ENCODE measurements around the gene PHKA2. TPM values are rescaled to one million over a fixed set of nuclear protein-coding genes. Genes with fewer than 3 reads are reported as not detected.

The PHKA2 gene
- total RNA-seq, 1 donor from 2014 or later: 41.2 TPM

DNA sequence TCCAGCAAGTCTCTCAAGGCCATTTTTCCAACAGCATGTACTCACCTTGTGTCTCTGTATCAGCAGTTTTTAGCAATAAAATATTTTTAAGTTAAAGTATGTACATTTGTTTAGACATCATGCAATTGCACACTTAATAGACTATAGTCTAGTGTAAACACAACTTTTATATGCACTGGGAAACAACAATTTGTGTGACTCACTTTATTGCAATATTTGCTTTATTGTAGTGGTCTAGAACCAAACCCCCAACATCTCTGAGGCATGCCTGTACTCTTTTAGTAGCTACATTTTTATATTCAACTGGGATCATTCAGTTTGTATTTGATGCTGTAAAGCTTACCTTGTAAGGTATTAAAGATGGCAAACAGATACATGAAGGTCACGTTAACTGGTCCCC is 14.7 kb upstream of the PHKA2 start:
- Histone ChIP-seq H3K4me1 (no peaks in the 10 kb centered on the region), H3K27me3 (ENCODE audit: low read depth) (no peaks in the 10 kb centered on the region), H3K4me3 (no peak overlapping the region), H3K27ac (replicated peaks) (no peak overlapping the region), H3K36me3 (no peaks in the 10 kb centered on the region), H3K9me3 (replicated peaks) (no peaks in the 10 kb centered on the region)
- TF ChIP-seq, protein P1, sequence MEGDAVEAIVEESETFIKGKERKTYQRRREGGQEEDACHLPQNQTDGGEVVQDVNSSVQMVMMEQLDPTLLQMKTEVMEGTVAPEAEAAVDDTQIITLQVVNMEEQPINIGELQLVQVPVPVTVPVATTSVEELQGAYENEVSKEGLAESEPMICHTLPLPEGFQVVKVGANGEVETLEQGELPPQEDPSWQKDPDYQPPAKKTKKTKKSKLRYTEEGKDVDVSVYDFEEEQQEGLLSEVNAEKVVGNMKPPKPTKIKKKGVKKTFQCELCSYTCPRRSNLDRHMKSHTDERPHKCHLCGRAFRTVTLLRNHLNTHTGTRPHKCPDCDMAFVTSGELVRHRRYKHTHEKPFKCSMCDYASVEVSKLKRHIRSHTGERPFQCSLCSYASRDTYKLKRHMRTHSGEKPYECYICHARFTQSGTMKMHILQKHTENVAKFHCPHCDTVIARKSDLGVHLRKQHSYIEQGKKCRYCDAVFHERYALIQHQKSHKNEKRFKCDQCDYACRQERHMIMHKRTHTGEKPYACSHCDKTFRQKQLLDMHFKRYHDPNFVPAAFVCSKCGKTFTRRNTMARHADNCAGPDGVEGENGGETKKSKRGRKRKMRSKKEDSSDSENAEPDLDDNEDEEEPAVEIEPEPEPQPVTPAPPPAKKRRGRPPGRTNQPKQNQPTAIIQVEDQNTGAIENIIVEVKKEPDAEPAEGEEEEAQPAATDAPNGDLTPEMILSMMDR (IDR thresholded peaks at IDR 0.05; ENCODE audit: borderline replicate concordance): no peak
- DNase-seq: no peak
- intact Hi-C loops (cut with micrococcal nuclease): no loop called here

DNA sequence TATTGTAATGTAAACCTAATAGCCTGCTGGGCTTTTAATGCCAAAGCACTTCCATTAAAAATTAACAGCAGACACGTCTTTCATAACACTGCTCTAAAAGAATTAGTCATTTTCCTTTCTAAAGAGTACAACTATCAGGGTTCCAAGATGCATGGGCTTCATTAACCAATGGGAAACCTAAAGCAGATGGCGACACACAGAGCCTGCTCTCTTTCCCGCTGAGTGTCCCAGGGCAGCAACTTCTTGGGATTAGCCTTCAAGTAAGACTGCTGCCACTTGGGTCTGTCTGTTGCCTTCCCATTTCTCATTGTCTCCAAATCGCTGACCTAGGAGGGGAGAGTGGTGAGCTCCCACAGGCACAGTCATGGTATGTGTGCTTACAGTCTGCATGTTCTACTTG is 14.0 kb upstream of the PHKA2 start:
- H3K4me1 ChIP-seq: no peaks in the 10 kb centered on the region
- H3K36me3 ChIP-seq: no peaks in the 10 kb centered on the region
- no peak overlapping the region for H3K4me3 ChIP-seq
- no peak overlapping the region for H3K27ac ChIP-seq (replicated peaks)
- no peaks in the 10 kb centered on the region for H3K9me3 ChIP-seq (replicated peaks)
- H3K27me3 ChIP-seq (ENCODE audit: low read depth): no peaks in the 10 kb centered on the region
- TF ChIP-seq, protein P1 (IDR thresholded peaks at IDR 0.05; ENCODE audit: borderline replicate concordance): no peak
- intact Hi-C loops (cut with micrococcal nuclease): no loop called here
- DNase-seq: no peak

DNA sequence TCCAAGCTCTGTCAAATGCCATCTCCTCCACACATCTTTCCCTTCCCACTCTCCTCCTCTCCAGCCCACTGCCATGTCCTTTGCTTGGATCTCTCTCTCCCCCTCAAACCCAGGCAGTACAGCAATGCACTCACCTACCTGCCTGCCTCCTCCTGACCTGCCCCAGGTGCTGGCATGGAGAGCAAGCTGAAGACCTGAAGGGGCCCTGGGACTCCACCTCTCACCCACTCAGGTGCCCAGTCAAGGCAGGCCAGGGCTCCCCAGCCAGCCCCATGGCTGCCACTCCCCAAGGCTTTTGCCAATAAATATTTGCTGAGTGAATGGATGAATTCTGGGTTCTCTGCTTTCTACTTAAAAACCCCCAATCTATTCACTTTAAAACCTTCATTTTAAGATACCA is 12.6 kb upstream of the PHKA2 start:
- Histone ChIP-seq H3K36me3 (no peaks in the 10 kb centered on the region), H3K27me3 (ENCODE audit: low read depth) (no peaks in the 10 kb centered on the region), H3K4me3 (no peak overlapping the region), H3K9me3 (replicated peaks) (no peaks in the 10 kb centered on the region), H3K4me1 (no peaks in the 10 kb centered on the region), H3K27ac (replicated peaks) (no peak overlapping the region)
- intact Hi-C loops (cut with micrococcal nuclease): no loop called here
- DNase-seq: no peak
- TF ChIP-seq, protein P1 (IDR thresholded peaks at IDR 0.05; ENCODE audit: borderline replicate concordance): no peak

DNA sequence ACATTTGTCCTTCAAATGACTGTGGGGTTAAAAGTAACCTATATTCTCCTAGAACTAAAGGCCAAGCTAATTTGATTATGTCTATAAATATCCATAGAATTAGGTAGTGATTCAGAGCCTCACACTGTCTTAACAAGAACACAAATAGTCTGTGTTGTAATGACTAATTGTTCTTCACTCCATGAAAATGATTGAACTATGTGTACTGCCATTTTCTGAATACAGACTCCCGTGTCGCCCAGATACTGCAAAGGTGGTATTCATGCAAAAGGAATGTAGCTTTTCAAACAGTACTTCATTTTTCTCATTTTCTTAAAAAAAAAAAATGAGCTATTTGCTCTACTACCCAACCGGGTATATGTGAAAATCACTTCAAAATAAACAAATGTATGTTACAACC is 11.3 kb upstream of the PHKA2 start:
- intact Hi-C loops (cut with micrococcal nuclease): no loop called here
- DNase-seq: no peak
- Histone ChIP-seq H3K27ac (replicated peaks) (no peak overlapping the region), H3K27me3 (ENCODE audit: low read depth) (no peaks in the 10 kb centered on the region), H3K4me1 (no peaks in the 10 kb centered on the region), H3K4me3 (no peak overlapping the region), H3K36me3 (no peaks in the 10 kb centered on the region), H3K9me3 (replicated peaks) (no peaks in the 10 kb centered on the region)
- TF ChIP-seq, protein P1 (IDR thresholded peaks at IDR 0.05; ENCODE audit: borderline replicate concordance): no peak

DNA sequence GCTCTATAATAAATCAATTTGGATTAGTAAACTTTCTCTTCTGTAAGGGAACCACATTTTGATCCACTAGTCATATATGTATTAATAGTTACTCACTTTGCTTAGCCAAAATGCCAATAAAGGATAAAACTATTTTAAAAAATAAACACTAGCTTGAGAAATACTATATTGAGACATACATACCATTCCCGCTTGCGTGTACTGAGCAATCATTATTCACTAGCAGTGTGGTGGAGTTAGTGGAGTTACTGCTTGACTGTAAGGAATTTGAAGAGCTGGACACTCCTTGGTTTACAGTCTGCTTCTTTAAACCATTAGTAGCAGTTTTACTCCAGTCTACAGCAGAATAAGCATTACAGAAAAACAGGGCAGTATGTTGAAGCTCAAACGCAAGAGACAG is 10.8 kb upstream of the PHKA2 start:
- no peaks in the 10 kb centered on the region for H3K27me3 ChIP-seq (ENCODE audit: low read depth)
- no peak for DNase-seq
- intact Hi-C loops (cut with micrococcal nuclease): no loop called here
- TF ChIP-seq, protein P1 (IDR thresholded peaks at IDR 0.05; ENCODE audit: borderline replicate concordance): no peak
- no peak overlapping the region for H3K4me3 ChIP-seq
- no peaks in the 10 kb centered on the region for H3K9me3 ChIP-seq (replicated peaks)
- no peaks in the 10 kb centered on the region for H3K4me1 ChIP-seq
- H3K36me3 ChIP-seq: no peaks in the 10 kb centered on the region
- no peak overlapping the region for H3K27ac ChIP-seq (replicated peaks)

DNA sequence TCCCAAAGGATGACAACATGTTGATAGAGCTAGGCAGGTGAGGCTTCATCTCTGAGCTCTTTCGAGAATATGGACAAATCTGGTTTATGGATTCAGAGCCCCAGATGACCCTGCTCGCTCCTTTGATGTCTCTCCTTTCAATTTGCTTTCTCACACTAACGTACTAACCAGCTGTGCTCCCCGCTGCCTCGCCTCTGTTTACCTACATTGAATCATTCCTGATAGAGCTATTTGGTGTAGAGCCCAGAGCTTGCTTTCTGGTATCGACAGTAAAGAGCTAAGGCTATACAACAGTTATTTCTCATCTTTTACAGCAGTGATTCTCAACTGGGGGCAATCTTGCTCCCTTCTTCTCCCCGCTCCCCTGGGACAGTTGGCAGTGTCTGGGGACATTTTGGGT is 8.9 kb upstream of the PHKA2 start:
- no peaks in the 10 kb centered on the region for H3K9me3 ChIP-seq (replicated peaks)
- intact Hi-C loops (cut with micrococcal nuclease): no loop called here
- H3K4me1 ChIP-seq: no peaks in the 10 kb centered on the region
- H3K27ac ChIP-seq (replicated peaks): no peak overlapping the region
- no peak overlapping the region for H3K4me3 ChIP-seq
- no peaks in the 10 kb centered on the region for H3K36me3 ChIP-seq
- TF ChIP-seq, protein P1 (IDR thresholded peaks at IDR 0.05; ENCODE audit: borderline replicate concordance): no peak
- no peaks in the 10 kb centered on the region for H3K27me3 ChIP-seq (ENCODE audit: low read depth)
- no peak for DNase-seq
